RWPE2 (cell line): ENCODE data around the gene CARD11.

Experiments
- ATAC-seq: fragments of 200-7000 bp; cut with Tn5 transposase; 3 replicates; pipeline ENCODE4 v1.9.1; 2021; ENCODE audit warnings: low read depth
- DNase-seq: peaks from one replicate; pipeline ENCODE4 v3.0.0-alpha.2; 2020; ENCODE audit warnings: low spot score
- H3K27ac ChIP-seq: fragments of 450-650 bp; 2 replicates; pipeline ENCODE4 v1.5.1; 2017; ENCODE audit warnings: mild to moderate bottlenecking; ENCODE audit not compliant: poor library complexity, severe bottlenecking
- H3K27me3 ChIP-seq: fragments of 250-450 bp; sonication (Bioruptor Pico); 2 replicates; pipeline ENCODE4 v1.5.1; 2021; ENCODE audit warnings: mild to moderate bottlenecking, moderate library complexity; ENCODE audit not compliant: insufficient read depth, poor library complexity, severe bottlenecking
- H3K36me3 ChIP-seq: fragments of 250-450 bp; sonication (Bioruptor Pico); 2 replicates; pipeline ENCODE4 v1.5.1; 2020; ENCODE audit warnings: low read depth, mild to moderate bottlenecking, moderate library complexity
- H3K4me1 ChIP-seq: fragments of 250-450 bp; sonication (Bioruptor Pico); 2 replicates; pipeline ENCODE4 v1.5.1; 2021; ENCODE audit warnings: mild to moderate bottlenecking, moderate library complexity; ENCODE audit not compliant: insufficient read depth, poor library complexity, severe bottlenecking
- H3K4me3 ChIP-seq: fragments of 250-450 bp; sonication (Bioruptor Pico); 2 replicates; pipeline ENCODE4 v1.5.1; 2021; ENCODE audit warnings: mild to moderate bottlenecking, moderate library complexity; ENCODE audit not compliant: severe bottlenecking
- H3K9me3 ChIP-seq: fragments of 250-450 bp; sonication (Bioruptor Pico); 2 replicates; pipeline ENCODE4 v1.5.1; 2021; ENCODE audit warnings: mild to moderate bottlenecking, moderate library complexity; ENCODE audit not compliant: severe bottlenecking
- CTCF ChIP-seq: fragments of 450-650 bp; IDR thresholded peaks from one replicate; pipeline ENCODE4 v1.5.1; 2017; ENCODE audit warnings: mild to moderate bottlenecking, moderate library complexity; ENCODE audit not compliant: poor library complexity, severe bottlenecking

CARD11 gene

GRCh38 chr7:3000566-3000965 is 43.1 kb downstream of the CARD11 start:
- DNase-seq (no peak), ATAC-seq (no peak)
- Histone ChIP-seq H3K27me3 (no peaks in the 10 kb centered on the region), H3K27ac (no peak overlapping the region), H3K36me3 (no peaks in the 10 kb centered on the region), H3K4me1 (no peaks in the 10 kb centered on the region), H3K9me3 (no peaks in the 10 kb centered on the region), H3K4me3 (no peak overlapping the region)
- no peak for TF ChIP-seq CTCF

GRCh38 chr7:2999078-2999500 is 44.6 kb downstream of the CARD11 start:
- ATAC-seq, result no peak
- Histone ChIP-seq H3K4me1 (no peaks in the 10 kb centered on the region), H3K36me3 (no peaks in the 10 kb centered on the region), H3K27ac (no peak overlapping the region), H3K9me3 (no peaks in the 10 kb centered on the region), H3K4me3 (no peak overlapping the region), H3K27me3 (no peaks in the 10 kb centered on the region)
- no peak for TF ChIP-seq CTCF
- no peak for DNase-seq

GRCh38 chr7:2997014-2997413 is 46.7 kb downstream of the CARD11 start:
- no peaks in the 10 kb centered on the region for H3K36me3 ChIP-seq
- no peak for DNase-seq
- H3K4me3 ChIP-seq, result no peak overlapping the region
- H3K27ac ChIP-seq, result no peak overlapping the region
- no peak for ATAC-seq
- H3K27me3 ChIP-seq, result no peaks in the 10 kb centered on the region
- H3K9me3 ChIP-seq, result no peaks in the 10 kb centered on the region
- no peak for TF ChIP-seq CTCF
- H3K4me1 ChIP-seq, result no peaks in the 10 kb centered on the region

GRCh38 chr7:2996141-2996540 is 47.5 kb downstream of the CARD11 start:
- Histone ChIP-seq H3K36me3 (no peaks in the 10 kb centered on the region), H3K27me3 (no peaks in the 10 kb centered on the region), H3K4me3 (no peak overlapping the region), H3K4me1 (no peaks in the 10 kb centered on the region), H3K9me3 (no peaks in the 10 kb centered on the region), H3K27ac (no peak overlapping the region)
- no peak for TF ChIP-seq CTCF
- DNase-seq (no peak), ATAC-seq (no peak)

GRCh38 chr7:2993868-2994267 is 49.8 kb downstream of the CARD11 start:
- Histone ChIP-seq H3K4me1 (no peaks in the 10 kb centered on the region), H3K27ac (no peak overlapping the region), H3K27me3 (no peaks in the 10 kb centered on the region), H3K36me3 (no peaks in the 10 kb centered on the region), H3K4me3 (no peak overlapping the region), H3K9me3 (no peaks in the 10 kb centered on the region)
- ATAC-seq (0 out of 3 replicates have a peak, but pooled peaks have one; percentile 35), DNase-seq (no peak)
- no peak for TF ChIP-seq CTCF
